Measurements from ENCODE around the gene COL2A1. TPM values are rescaled to one million over a fixed set of nuclear protein-coding genes. Genes with fewer than 3 reads are reported as not detected.

COL2A1 gene
- total RNA-seq, 1 experiment from 2014 or later: 10.8 TPM

DNA sequence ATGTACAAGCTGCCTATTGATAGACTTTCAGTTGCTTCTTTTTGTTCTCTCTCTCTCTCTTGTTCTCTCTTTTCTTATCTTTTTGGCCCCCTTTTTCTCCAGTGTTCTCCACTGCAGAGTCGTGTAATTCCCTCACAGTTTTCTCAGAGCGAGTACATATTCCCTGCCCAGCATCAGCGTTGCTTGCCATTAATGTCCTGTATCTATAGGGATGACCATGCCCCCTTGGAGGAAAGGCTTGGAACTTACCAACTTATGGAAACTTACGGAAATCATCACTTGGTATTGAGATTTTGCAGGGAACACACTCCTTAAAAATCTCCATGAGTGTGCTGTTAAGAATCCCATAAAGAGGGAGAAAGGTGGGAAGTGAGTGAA is 14.3 kb upstream of the COL2A1 start:
- H3K27ac ChIP-seq (ENCODE audit: insufficient read length, low read depth, low read length): no peak overlapping the region
- peaks cover 0 to 7% of the 10 kb centered on the region in 2 experiments; a peak in 2 of 5 replicates for H3K9me3 Mint-ChIP-seq

More for the DNA sequence above, 14.3 kb upstream of the COL2A1 start:
- no CpG with 5 or more reads among the region's 4 CpGs for WGBS (ENCODE audit: extremely low coverage, insufficient read length, low lambda C conversion rate)
- no peak overlapping the region for H2BK15ac ChIP-seq (ENCODE audit: low read depth, low read length)
- no peak overlapping the region for H3K4me3 Mint-ChIP-seq
- H3K79me2 ChIP-seq (ENCODE audit: insufficient read depth, low read length): no peaks in the 10 kb centered on the region
- H4K8ac ChIP-seq (replicated peaks; ENCODE audit: insufficient read length, low read depth, low read length): no peak overlapping the region
- H3K79me1 ChIP-seq (ENCODE audit: insufficient read depth, low read depth, low read length, poor library complexity, severe bottlenecking): no peaks in the 10 kb centered on the region
- no peak overlapping the region for H4K5ac ChIP-seq (ENCODE audit: insufficient read length, low read depth, low read length)
- H3K27ac Mint-ChIP-seq: no peak overlapping the region
- no peak overlapping the region for H2BK20ac ChIP-seq (ENCODE audit: low read depth, low read length, poor library complexity, severe bottlenecking)
- peaks cover 100% of the 10 kb centered on the region for H3K27me3 Mint-ChIP-seq (ENCODE audit: low read depth)
- no peak overlapping the region for H3K14ac ChIP-seq (ENCODE audit: insufficient read depth, low read length)
- H3K4ac ChIP-seq (ENCODE audit: low read depth, low read length): no peak overlapping the region
- no peak for TF ChIP-seq CTCF (conservative IDR thresholded peaks at IDR 0.05)
- no peaks in the 10 kb centered on the region for H3K23me2 ChIP-seq (ENCODE audit: insufficient read length, low read depth, low read length, poor library complexity, severe bottlenecking)
- H2AFZ ChIP-seq (ENCODE audit: low read length): no peak overlapping the region
- peaks cover 19 to 24% of the 10 kb centered on the region in 2 experiments for H3K4me1 Mint-ChIP-seq
- no peaks in the 10 kb centered on the region for H3K4me1 ChIP-seq (ENCODE audit: insufficient read depth, low read length)
- H3K9me3 ChIP-seq (ENCODE audit: control insufficient read depth, low read depth, low read length): no peaks in the 10 kb centered on the region
- no peak overlapping the region for H2AK5ac ChIP-seq (ENCODE audit: insufficient read length, low read length)
- H2BK12ac ChIP-seq (ENCODE audit: insufficient read length, low read depth, low read length): no peak overlapping the region
- H3K9ac ChIP-seq (ENCODE audit: extremely low read depth, insufficient read length, low read length): no peak overlapping the region
- no peak overlapping the region for H3K56ac ChIP-seq (ENCODE audit: insufficient read length, low read depth, low read length)
- no peak overlapping the region for H2BK5ac ChIP-seq (ENCODE audit: insufficient read length, low read length)
- no peak overlapping the region for H2BK120ac ChIP-seq (ENCODE audit: low read depth, low read length, poor library complexity, severe bottlenecking)
- H3K27me3 ChIP-seq (ENCODE audit: insufficient read depth, low read length): peaks cover 90% of the 10 kb centered on the region
- no peak overlapping the region for H3K23ac ChIP-seq (ENCODE audit: insufficient read length, low read depth, low read length)
- no peaks in the 10 kb centered on the region for H4K20me1 ChIP-seq (ENCODE audit: control insufficient read depth, insufficient read depth, insufficient read length)
- H3K18ac ChIP-seq (ENCODE audit: insufficient read length, low read depth, low read length): no peak overlapping the region
- H4K91ac ChIP-seq (ENCODE audit: insufficient read length, low read depth, low read length): no peak overlapping the region
- H3T11ph ChIP-seq (ENCODE audit: low read length): no peak overlapping the region
- no peak overlapping the region for H3K4me2 ChIP-seq (ENCODE audit: insufficient read depth, insufficient read length, low read length)
- DNase-seq: no peak
- H3K36me3 Mint-ChIP-seq (ENCODE audit: insufficient read depth in 1 of 3, low read depth in 3 of 3): no peaks in the 10 kb centered on the region; a peak in 1 of 7 replicates

Data from H9 (cell line).